Measurements from ENCODE around the gene SRRM3. TPM values are rescaled to one million over a fixed set of nuclear protein-coding genes. Genes with fewer than 3 reads are reported as not detected.
"Not testable (repeated sequence)": the region's sequence is repeated elsewhere in the genome, so short reads cannot be mapped to it uniquely, and the experiment has no call there.

SRRM3 gene
- total RNA-seq, 1 donor from 2014 or later, result 1.1 TPM

- Histone ChIP-seq H3K4me1 (peaks cover 15% of the 10 kb centered on the region), H3K27ac (no peak overlapping the region), H3K36me3 (no peaks in the 10 kb centered on the region), H3K9me3 (no peaks in the 10 kb centered on the region), H3K4me3 (no peak overlapping the region), H3K27me3 (no peaks in the 10 kb centered on the region)
- peak; percentile 92 for ATAC-seq
- peak; percentile 100 for TF ChIP-seq CTCF (IDR thresholded peaks at IDR 0.05)
- intact Hi-C loops (cut with DNase I), result loop anchor here (10.0 kb wide), 1 partner anchor 139 kb away; no protein-coding TSS in a partner anchor
- DNase-seq, result peak; percentile 97
These were observed 112.5 kb downstream of the SRRM3 start for GRCh38 chr7:76314042-76314721.

GRCh38 chr7:76314740-76315139 lies 113.0 kb downstream of the SRRM3 start:
- peaks cover 18% of the 10 kb centered on the region for H3K4me1 ChIP-seq
- not testable (repeated sequence) for ATAC-seq, H3K27me3 ChIP-seq, H3K4me3 ChIP-seq, H3K27ac ChIP-seq, H3K9me3 ChIP-seq, H3K36me3 ChIP-seq, DNase-seq
- intact Hi-C loops (cut with DNase I), result loop anchor here (10.0 kb wide), 1 partner anchor 140 kb away; no protein-coding TSS in a partner anchor

DNA sequence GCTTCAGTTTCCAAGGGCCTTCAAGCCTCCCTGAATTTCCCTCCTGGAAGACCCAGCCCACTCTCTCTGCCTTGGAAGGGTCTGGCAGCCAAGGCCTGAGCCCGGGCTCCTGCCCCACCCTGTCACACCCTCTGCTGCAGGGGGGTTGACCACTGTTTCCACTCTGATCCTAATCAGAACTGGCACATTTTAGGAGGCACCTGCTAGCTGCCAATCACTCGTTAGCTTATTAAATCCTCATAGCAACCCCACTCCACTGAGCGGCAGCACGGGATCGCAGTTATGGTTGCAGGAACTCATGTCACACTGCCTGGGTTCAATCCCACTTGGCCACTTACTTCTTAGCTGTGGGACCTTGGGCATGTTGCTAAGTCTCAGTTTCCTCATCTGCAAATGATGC lies 113.7 kb downstream of the SRRM3 start:
- no peak overlapping the region for H3K4me3 ChIP-seq
- ATAC-seq, result no peak
- DNase-seq, result no peak
- H3K27me3 ChIP-seq, result no peaks in the 10 kb centered on the region
- intact Hi-C loops (cut with DNase I), result loop anchor here (10.0 kb wide), 1 partner anchor 141 kb away; no protein-coding TSS in a partner anchor
- no peaks in the 10 kb centered on the region for H3K9me3 ChIP-seq
- H3K4me1 ChIP-seq, result peaks cover 18% of the 10 kb centered on the region
- H3K36me3 ChIP-seq, result no peaks in the 10 kb centered on the region
- no peak overlapping the region for H3K27ac ChIP-seq
- no peak for TF ChIP-seq CTCF (IDR thresholded peaks at IDR 0.05)

DNA sequence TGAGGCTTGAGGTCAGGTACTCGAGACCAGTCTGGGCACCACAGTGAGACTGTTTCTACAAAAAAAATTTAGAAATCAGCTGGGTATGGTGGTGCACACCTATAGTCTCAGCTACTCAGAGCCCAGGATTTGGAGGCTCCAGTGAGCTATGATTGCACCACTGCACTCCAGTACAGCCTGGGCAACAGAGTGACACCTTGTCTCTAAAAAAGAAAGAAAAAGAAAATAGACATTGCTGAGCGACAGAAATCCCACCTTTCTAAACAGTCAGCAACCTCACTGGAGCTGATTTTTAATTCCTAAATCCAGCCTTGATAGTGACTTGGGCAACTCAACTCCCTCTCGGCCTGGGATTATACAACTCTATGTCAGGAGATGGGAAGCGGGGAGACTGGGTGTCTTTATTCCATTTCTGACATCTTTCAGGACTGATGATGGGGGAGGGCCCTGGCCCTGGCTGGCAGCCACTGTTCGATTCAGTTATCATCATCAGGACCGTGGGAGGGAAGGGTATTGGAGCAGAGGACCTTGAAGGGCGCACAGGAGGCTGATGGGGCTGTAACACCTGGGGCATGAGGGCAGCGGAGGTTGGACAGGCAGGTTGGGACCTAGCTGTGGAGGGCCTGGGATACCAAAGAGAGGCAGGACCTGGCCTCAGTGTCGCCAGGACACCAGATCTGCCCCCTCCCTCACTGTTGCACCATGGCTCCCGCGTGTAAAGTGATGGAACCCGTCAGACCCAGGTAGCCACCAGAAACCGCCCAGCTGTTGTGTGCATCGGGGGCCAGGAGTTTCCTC lies 115.5 kb downstream of the SRRM3 start:
- intact Hi-C loops (cut with DNase I), result loop anchor here (10.0 kb wide), 1 partner anchor 142 kb away; no protein-coding TSS in a partner anchor
- peaks cover 18% of the 10 kb centered on the region for H3K4me1 ChIP-seq
- DNase-seq (no peak), ATAC-seq (no peak)
- peak overlapping the region; percentile 94 for H3K27ac ChIP-seq
- no peak for TF ChIP-seq CTCF (IDR thresholded peaks at IDR 0.05)
- peak overlapping the region; percentile 90 for H3K4me3 ChIP-seq
- H3K27me3 ChIP-seq, result no peaks in the 10 kb centered on the region
- H3K9me3 ChIP-seq, result no peaks in the 10 kb centered on the region
- no peaks in the 10 kb centered on the region for H3K36me3 ChIP-seq

DNA sequence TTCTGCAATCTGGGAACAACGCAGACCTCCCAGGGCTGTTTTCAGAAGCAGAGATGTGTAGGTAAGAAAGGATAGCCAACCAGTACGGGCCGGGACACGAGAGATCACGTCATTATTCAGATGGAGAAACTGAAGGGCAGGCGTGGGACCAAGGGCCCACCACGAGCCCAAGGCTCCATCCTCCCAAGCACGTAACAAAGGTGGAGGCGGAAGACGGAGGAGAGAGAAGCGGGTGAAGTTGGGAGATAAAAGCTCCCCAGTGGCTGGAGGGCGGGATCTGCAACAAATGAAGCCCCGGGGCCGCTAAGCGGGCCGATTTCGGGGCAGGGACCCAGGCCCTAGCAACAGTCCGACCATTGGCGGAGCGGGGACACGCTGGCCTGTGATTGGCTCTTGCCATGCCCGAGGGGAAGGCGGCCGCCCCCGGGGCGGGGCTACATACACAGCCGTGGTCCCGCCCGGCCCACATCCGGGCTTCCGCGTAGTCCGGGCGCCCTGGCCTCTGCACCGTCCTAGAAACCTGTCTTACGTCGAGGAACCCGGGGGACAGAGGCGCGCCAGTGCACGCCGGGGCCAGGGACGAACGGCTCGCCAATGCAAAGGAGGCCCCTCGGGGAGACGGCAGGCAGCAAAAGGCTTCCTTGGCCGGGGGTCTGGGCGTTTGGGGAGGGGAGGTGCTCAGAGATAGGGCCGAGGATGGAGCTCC lies 116.2 kb downstream of the SRRM3 start:
- peaks cover 18% of the 10 kb centered on the region for H3K4me1 ChIP-seq
- peak overlapping the region; percentile 94 for H3K27ac ChIP-seq
- H3K36me3 ChIP-seq, result no peaks in the 10 kb centered on the region
- intact Hi-C loops (cut with DNase I), result loop anchor here (10.0 kb wide), 1 partner anchor 143 kb away; no protein-coding TSS in a partner anchor
- H3K4me3 ChIP-seq, result peak overlapping the region; percentile 90
- DNase-seq (peak; percentile 99), ATAC-seq (peak; percentile 96)
- no peaks in the 10 kb centered on the region for H3K27me3 ChIP-seq
- TF ChIP-seq CTCF (IDR thresholded peaks at IDR 0.05), result no peak
- no peaks in the 10 kb centered on the region for H3K9me3 ChIP-seq
